GM23338 (cell line): ENCODE results near the gene SLC24A5. TPM values are rescaled to one million over a fixed set of nuclear protein-coding genes. Genes with fewer than 3 reads are reported as not detected.

Source experiments
- ATAC-seq: fragments of 200-7000 bp; cut with Tn5 transposase; 3 replicates; pipeline ENCODE4 v1.9.1; 2020
- DNase-seq: peaks from one replicate; pipeline ENCODE4 v3.0.0-alpha.2; 2015; ENCODE audit warnings: low spot score
- H2AFZ ChIP-seq: fragments of 200-600 bp; sonication (generic); 2 replicates; pipeline ENCODE4 v1.8.0; 2016; ENCODE audit warnings: antibody characterized with exemption, mild to moderate bottlenecking, moderate library complexity
- H3F3A ChIP-seq: fragments of 200-600 bp; sonication (generic); replicated peaks from 2 replicates; pipeline ENCODE4 v1.8.0; 2017; ENCODE audit warnings: antibody characterized with exemption, mixed run types, low read depth
- H3K27ac ChIP-seq: fragments of 200-600 bp; sonication (generic); 2 replicates; pipeline ENCODE4 v1.6.1; 2016; ENCODE audit warnings: low read depth
- H3K27me3 ChIP-seq: fragments of 200-600 bp; sonication (generic); 2 replicates; pipeline ENCODE4 v1.8.0; 2016; ENCODE audit warnings: mild to moderate bottlenecking, mixed run types, moderate library complexity; ENCODE audit not compliant: insufficient read depth
- H3K36me3 ChIP-seq: fragments of 200-600 bp; sonication (generic); 2 replicates; pipeline ENCODE4 v1.8.0; 2016; ENCODE audit warnings: mild to moderate bottlenecking; ENCODE audit not compliant: insufficient read depth
- H3K4me1 ChIP-seq: fragments of 200-600 bp; sonication (generic); 2 replicates; pipeline ENCODE4 v1.8.0; 2016; ENCODE audit warnings: mild to moderate bottlenecking, moderate library complexity; ENCODE audit not compliant: insufficient read depth
- H3K4me2 ChIP-seq: fragments of 200-600 bp; sonication (generic); 2 replicates; pipeline ENCODE4 v1.7.1; 2017; ENCODE audit warnings: mixed run types
- H3K4me3 ChIP-seq: fragments of 200-600 bp; sonication (generic); 2 replicates; pipeline ENCODE4 v1.6.1; 2016; ENCODE audit warnings: mixed run types
- H3K79me2 ChIP-seq: fragments of 200-600 bp; sonication (generic); replicated peaks from 2 replicates; pipeline ENCODE4 v1.8.0; 2017; ENCODE audit warnings: mild to moderate bottlenecking; ENCODE audit not compliant: insufficient read depth
- H3K9me2 ChIP-seq: fragments of 200-600 bp; sonication (generic); 2 replicates; pipeline ENCODE4 v1.8.0; 2017; ENCODE audit not compliant: insufficient read depth
- H4K20me1 ChIP-seq: fragments of 200-600 bp; sonication (generic); replicated peaks from 2 replicates; pipeline ENCODE4 v1.8.0; 2017; ENCODE audit warnings: mild to moderate bottlenecking; ENCODE audit not compliant: insufficient read depth
- H3K27ac Mint-ChIP-seq: 2 replicates; pipeline ENCODE4 v1.8.0; 2020; ENCODE audit warnings: inconsistent platforms, mild to moderate bottlenecking, moderate library complexity, mixed read lengths
- H3K27me3 Mint-ChIP-seq: 3 replicates; pipeline ENCODE4 v1.8.0; 2022; ENCODE audit warnings: low read depth, mild to moderate bottlenecking, moderate library complexity, mixed read lengths, inconsistent platforms; ENCODE audit not compliant: insufficient read depth, poor library complexity
- H3K36me3 Mint-ChIP-seq: 3 replicates; pipeline ENCODE4 v1.8.0; 2021; ENCODE audit warnings: low read depth, mild to moderate bottlenecking, inconsistent platforms, moderate library complexity, mixed read lengths
- H3K4me1 Mint-ChIP-seq: 3 replicates; pipeline ENCODE4 v1.8.0; 2020; ENCODE audit warnings: mild to moderate bottlenecking, inconsistent platforms, mixed read lengths
- H3K4me3 Mint-ChIP-seq: 3 replicates; pipeline ENCODE4 v1.8.0; 2021; ENCODE audit warnings: moderate library complexity, mild to moderate bottlenecking, inconsistent platforms, mixed read lengths
- H3K9me3 Mint-ChIP-seq: 3 replicates; pipeline ENCODE4 v1.8.0; 2020; ENCODE audit warnings: moderate library complexity, mild to moderate bottlenecking, inconsistent platforms, mixed read lengths
- CREB1 ChIP-seq: fragments of 250-450 bp; sonication (Bioruptor Pico); IDR thresholded peaks from 2 replicates; pipeline ENCODE4 v1.5.0; 2020; ENCODE audit warnings: low read depth, mild to moderate bottlenecking, moderate library complexity
- CTCF ChIP-seq, 2 experiments: fragments of 200-600 bp in 1 of 2; sonication (generic) in 1 of 2; conservative IDR thresholded peaks; 2 replicates each; pipeline versions ENCODE4 v1.5.1 to v1.6.1; 2016 to 2017; ENCODE audit warnings: antibody characterized with exemption in 2 of 2, low read depth in 2 of 2, mild to moderate bottlenecking in 2 of 2, moderate library complexity in 1 of 2
- ETS1 ChIP-seq: IDR thresholded peaks from 2 replicates; pipeline ENCODE4 v1.6.1; 2016; ENCODE audit warnings: antibody characterized with exemption
- EZH2 ChIP-seq: fragments of 200-600 bp; sonication (generic); IDR thresholded peaks from one replicate; pipeline ENCODE4 v1.8.0; 2017; ENCODE audit warnings: antibody characterized with exemption, mild to moderate bottlenecking, low read depth; ENCODE audit not compliant: unreplicated experiment
- EZH2phosphoT487 ChIP-seq: fragments of 200-600 bp; sonication (generic); IDR thresholded peaks from one replicate; pipeline ENCODE4 v1.8.1; 2018; ENCODE audit warnings: antibody characterized with exemption; ENCODE audit not compliant: unreplicated experiment
- JUNB ChIP-seq: IDR thresholded peaks from one replicate; pipeline ENCODE4 v1.6.1; 2016; ENCODE audit warnings: antibody characterized with exemption; ENCODE audit not compliant: unreplicated experiment
- NANOG ChIP-seq: IDR thresholded peaks from 2 replicates; pipeline ENCODE4 v1.6.1; 2016; ENCODE audit warnings: antibody characterized with exemption, borderline replicate concordance
- ZNF114 ChIP-seq: fragments of 250-450 bp; sonication (Bioruptor Pico); IDR thresholded peaks from 2 replicates; pipeline ENCODE4 v1.5.0; 2020; ENCODE audit warnings: mild to moderate bottlenecking, moderate library complexity
- ZNF331 ChIP-seq: fragments of 250-450 bp; sonication (Bioruptor Pico); IDR thresholded peaks from 2 replicates; pipeline ENCODE4 v1.5.0; 2020; ENCODE audit warnings: low read depth, mild to moderate bottlenecking, moderate library complexity
- ZNF462 ChIP-seq: fragments of 250-450 bp; sonication (Bioruptor Pico); IDR thresholded peaks from 2 replicates; pipeline ENCODE4 v1.5.0; 2020; ENCODE audit warnings: mild to moderate bottlenecking, moderate library complexity
- polyA plus RNA-seq: library from polyadenylated mRNA; unstranded; fragments of >200 nt; fragmentation: Nextera tagmentation; extraction: Ambion mirVana; gene quantifications from 2 replicates; pipeline ENCODE4 v1.2.1, GENCODE V29; 2016
- total RNA-seq: library from RNA; depleted of rRNA; stranded (reverse); fragments of >200 nt; shearing (Covaris generic); gene quantifications from 2 replicates; pipeline ENCODE4 v1.2.3, GENCODE V29; 2014

The SLC24A5 gene
- total and polyA plus RNA-seq, 2 experiments from 2014 or later = 0.39 TPM; not detected in 1

GRCh38 chr15:48147358-48147757, 26.6 kb downstream of the SLC24A5 start:
- no peaks in the 10 kb centered on the region for H3F3A ChIP-seq
- peaks cover 4% of the 10 kb centered on the region; the same call in 1 of the 2 replicates for H3K36me3 ChIP-seq
- Mint-ChIP-seq H3K27ac (peak overlapping the region; percentile 25; the same call in 1 of the 2 replicates), H3K4me3 (no peak overlapping the region), H3K27me3 (no peaks in the 10 kb centered on the region), H3K4me1 (peaks cover 22% of the 10 kb centered on the region), H3K9me3 (no peaks in the 10 kb centered on the region), H3K36me3 (peaks cover 32% of the 10 kb centered on the region)
- H2AFZ ChIP-seq = no peak overlapping the region
- no peaks in the 10 kb centered on the region for H3K79me2 ChIP-seq
- H3K27ac ChIP-seq = no peak overlapping the region
- no peak overlapping the region for H3K4me3 ChIP-seq
- ATAC-seq (no peak), DNase-seq (no peak)
- H3K27me3 ChIP-seq = no peaks in the 10 kb centered on the region
- TF ChIP-seq JUNB (no peak), ETS1 (no peak), EZH2 (no peak), ZNF462 (CRISPR knock-in tag) (no peak), CREB1 (no peak), ZNF114 (no peak), CTCF (conservative IDR thresholded peaks at IDR 0.05; ENCODE audit: low read depth in 2 of 2) (no peak), ZNF331 (CRISPR knock-in tag) (no peak), EZH2phosphoT487 (no peak), NANOG (no peak)
- H3K9me2 ChIP-seq = no peaks in the 10 kb centered on the region
- H3K4me2 ChIP-seq = no peak overlapping the region
- peaks cover 16% of the 10 kb centered on the region for H3K4me1 ChIP-seq
- H4K20me1 ChIP-seq = no peaks in the 10 kb centered on the region
